GM12878 (cell line): Measurements from ENCODE around the gene NCKIPSD. TPM values are rescaled to one million over a fixed set of nuclear protein-coding genes. Genes with fewer than 3 reads are reported as not detected.

Experiments used
- BCL11A ChIP-seq: IDR thresholded peaks from 2 replicates; pipeline ENCODE4 v1.6.1; 2011; ENCODE audit warnings: low read depth, low read length
- CBX3 ChIP-seq: fragments of 200-600 bp; sonication (generic); IDR thresholded peaks from 2 replicates; pipeline ENCODE4 v1.6.1; 2016; ENCODE audit warnings: low read depth, borderline replicate concordance
- EZH2 ChIP-seq: IDR thresholded peaks from 2 replicates; pipeline ENCODE4 v1.6.1; 2012; ENCODE audit warnings: low read depth, mild to moderate bottlenecking, control low read depth, inconsistent platforms, low read length, borderline replicate concordance; ENCODE audit not compliant: control insufficient read depth
- HDAC6 ChIP-seq: fragments of 200-600 bp; sonication (generic); IDR thresholded peaks from one replicate; pipeline ENCODE4 v1.8.0; 2017; ENCODE audit warnings: antibody characterized with exemption; ENCODE audit not compliant: unreplicated experiment
- KAT2A ChIP-seq: conservative IDR thresholded peaks from 2 replicates; pipeline ENCODE4 v1.6.1; 2011; ENCODE audit warnings: low read depth, low read length; ENCODE audit not compliant: control insufficient read depth
- MEF2B ChIP-seq: fragments of 450-650 bp; IDR thresholded peaks from 2 replicates; pipeline ENCODE4 v1.6.1; 2018; ENCODE audit warnings: mild to moderate bottlenecking, moderate library complexity; ENCODE audit not compliant: partially characterized antibody, poor library complexity, severe bottlenecking
- MTA3 ChIP-seq: IDR thresholded peaks from 2 replicates; pipeline ENCODE4 v1.6.1; 2012; ENCODE audit warnings: low read length, inconsistent platforms, borderline replicate concordance
- MXI1 ChIP-seq: fragments of 150-350 bp; IDR thresholded peaks from 2 replicates; pipeline ENCODE4 v1.6.1; 2011; ENCODE audit warnings: low read depth, mild to moderate bottlenecking, inconsistent platforms, low read length, improper control_type of control experiment
- MYC ChIP-seq: IDR thresholded peaks from 2 replicates; pipeline ENCODE4 v1.6.1; 2011; ENCODE audit warnings: mild to moderate bottlenecking, low read length, moderate library complexity, inconsistent platforms; ENCODE audit not compliant: insufficient read depth, insufficient replicate concordance, insufficient read length, severe bottlenecking
- NFIC ChIP-seq: IDR thresholded peaks from 2 replicates; pipeline ENCODE4 v1.6.1; 2012; ENCODE audit warnings: low read depth, mild to moderate bottlenecking, inconsistent platforms, low read length, moderate library complexity
- NR2C2 ChIP-seq: IDR thresholded peaks from 2 replicates; pipeline ENCODE4 v1.6.1; 2011; ENCODE audit warnings: borderline replicate concordance, low read depth; ENCODE audit not compliant: control insufficient read depth, insufficient read length
- NRF1 ChIP-seq: conservative IDR thresholded peaks from 2 replicates; pipeline ENCODE4 v1.6.1; 2011; ENCODE audit warnings: mild to moderate bottlenecking, low read depth, low read length, improper control_type of control experiment
- PML ChIP-seq: IDR thresholded peaks from 2 replicates; pipeline ENCODE4 v1.6.1; 2012; ENCODE audit warnings: low read length, inconsistent platforms
- POLR2AphosphoS2 ChIP-seq: IDR thresholded peaks from 2 replicates; pipeline ENCODE4 v1.6.1; 2011; ENCODE audit warnings: low read depth, mild to moderate bottlenecking, low read length, improper control_type of control experiment, moderate library complexity
- REST ChIP-seq: IDR thresholded peaks from 2 replicates; pipeline ENCODE4 v1.6.1; 2012; ENCODE audit warnings: mild to moderate bottlenecking, low read depth, low read length
- SMAD5 ChIP-seq: IDR thresholded peaks from 2 replicates; pipeline ENCODE4 v1.6.1; 2016; ENCODE audit warnings: antibody characterized with exemption, low read depth
- SREBF1 ChIP-seq: IDR thresholded peaks from 2 replicates; pipeline ENCODE4 v1.6.1; 2012; ENCODE audit warnings: mild to moderate bottlenecking, low read length
- SREBF2 ChIP-seq: IDR thresholded peaks from 2 replicates; pipeline ENCODE4 v1.6.1; 2012; ENCODE audit warnings: mild to moderate bottlenecking, low read length
- SUZ12 ChIP-seq: fragments of 200-600 bp; sonication (generic); IDR thresholded peaks from one replicate; pipeline ENCODE4 v1.6.1; 2018; ENCODE audit warnings: antibody characterized with exemption, mild to moderate bottlenecking; ENCODE audit not compliant: unreplicated experiment
- TARDBP ChIP-seq: IDR thresholded peaks from 2 replicates; pipeline ENCODE4 v1.6.1; 2016; ENCODE audit warnings: borderline replicate concordance
- TCF12 ChIP-seq: IDR thresholded peaks from 2 replicates; pipeline ENCODE4 v1.6.1; 2011; ENCODE audit warnings: low read depth, mild to moderate bottlenecking, low read length
- YY1 ChIP-seq: IDR thresholded peaks from 2 replicates; pipeline ENCODE4 v1.6.1; 2011; ENCODE audit warnings: low read depth, mild to moderate bottlenecking, low read length
- ZSCAN29 ChIP-seq: fragments of 450-650 bp; IDR thresholded peaks from 2 replicates; pipeline ENCODE4 v1.6.1; 2017; ENCODE audit warnings: mild to moderate bottlenecking, moderate library complexity
- ZZZ3 ChIP-seq: IDR thresholded peaks from 2 replicates; pipeline ENCODE4 v1.6.1; 2011; ENCODE audit warnings: low read depth; ENCODE audit not compliant: control insufficient read depth, insufficient read length
- polyA plus RNA-seq, 11 experiments: library from polyadenylated mRNA; depleted of rRNA in 4 of 11; unstranded in 6 of 11; stranded (reverse) in 5 of 11; fragments of >200 nt; fragmentation: Nextera tagmentation in 4 of 11; fragmentation: Illumina TruSeq in 1 of 11; extraction: Ambion mirVana in 4 of 11; extraction: Trizol in 1 of 11; gene quantifications; 1 replicate in 1 of 11; 2 replicates in 10 of 11; pipeline versions ENCODE4 v1.2.1 to v1.2.3, GENCODE V29; 2011 to 2016; ENCODE audit warnings: inconsistent platforms in 2 of 11, missing spikeins in 2 of 11, low read depth in 1 of 11
- total RNA-seq, 4 experiments: library from RNA; depleted of rRNA in 3 of 4; stranded (reverse); fragments of >200 nt in 3 of 4; fragmentation: Illumina TruSeq in 1 of 4; extraction: Trizol in 1 of 4; gene quantifications; 2 replicates each; pipeline versions ENCODE4 v1.2.1 to v1.2.3, GENCODE V29; 2013 to 2021
- TF ChIP-seq, protein P1 (sequence below): fragments of 450-650 bp; formaldehyde crosslinking; IDR thresholded peaks from 2 replicates; pipeline ENCODE4 v1.4.0; 2022; ENCODE audit warnings: mild to moderate bottlenecking, moderate library complexity

Gene NCKIPSD
- total and polyA plus RNA-seq, 10 of the 15 experiments (the other 5 are each of a cell fraction or from before 2014, with no cell fraction given): 0.93 to 31.6 (median 15.2) TPM

- TF ChIP-seq REST (no peak), TCF12 (no peak), SUZ12 (no peak), YY1 (peak; percentile 96), ZSCAN29 (no peak), TARDBP (no peak), BCL11A (no peak), ZZZ3 (no peak), NR2C2 (no peak), KAT2A (no peak), MXI1 (peak; percentile 77; the same call in 1 of the 2 replicates), HDAC6 (no peak), NRF1 (peak; percentile 82), NFIC (no peak), CBX3 (no peak), MTA3 (no peak), EZH2 (no peak), SREBF2 (no peak), MYC (no peak), POLR2AphosphoS2 (peak; percentile 79), SREBF1 (no peak), MEF2B (peak; percentile 24), PML (peak; percentile 75; the same call in 1 of the 2 replicates), SMAD5 (peak; percentile 53; the same call in 1 of the 2 replicates)
- TF ChIP-seq, protein P1, sequence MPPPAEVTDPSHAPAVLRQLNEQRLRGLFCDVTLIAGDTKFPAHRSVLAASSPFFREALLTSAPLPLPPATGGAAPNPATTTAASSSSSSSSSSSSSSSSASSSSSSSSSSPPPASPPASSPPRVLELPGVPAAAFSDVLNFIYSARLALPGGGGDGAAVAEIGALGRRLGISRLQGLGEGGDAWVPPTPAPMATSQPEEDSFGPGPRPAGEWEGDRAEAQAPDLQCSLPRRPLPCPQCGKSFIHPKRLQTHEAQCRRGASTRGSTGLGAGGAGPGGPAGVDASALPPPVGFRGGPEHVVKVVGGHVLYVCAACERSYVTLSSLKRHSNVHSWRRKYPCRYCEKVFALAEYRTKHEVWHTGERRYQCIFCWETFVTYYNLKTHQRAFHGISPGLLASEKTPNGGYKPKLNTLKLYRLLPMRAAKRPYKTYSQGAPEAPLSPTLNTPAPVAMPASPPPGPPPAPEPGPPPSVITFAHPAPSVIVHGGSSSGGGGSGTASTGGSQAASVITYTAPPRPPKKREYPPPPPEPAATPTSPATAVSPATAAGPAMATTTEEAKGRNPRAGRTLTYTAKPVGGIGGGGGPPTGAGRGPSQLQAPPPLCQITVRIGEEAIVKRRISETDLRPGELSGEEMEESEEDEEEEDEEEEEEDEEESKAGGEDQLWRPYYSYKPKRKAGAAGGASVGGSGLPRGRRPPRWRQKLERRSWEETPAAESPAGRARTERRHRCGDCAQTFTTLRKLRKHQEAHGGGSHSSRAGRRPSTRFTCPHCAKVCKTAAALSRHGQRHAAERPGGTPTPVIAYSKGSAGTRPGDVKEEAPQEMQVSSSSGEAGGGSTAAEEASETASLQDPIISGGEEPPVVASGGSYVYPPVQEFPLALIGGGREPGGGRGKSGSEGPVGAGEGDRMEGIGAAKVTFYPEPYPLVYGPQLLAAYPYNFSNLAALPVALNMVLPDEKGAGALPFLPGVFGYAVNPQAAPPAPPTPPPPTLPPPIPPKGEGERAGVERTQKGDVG (CRISPR knock-in tag): no peak
Measured at GRCh38 chr3:48716982-48717746, 31.4 kb upstream of the NCKIPSD start, which contains the start of gene IP6K2 (continued).
